K562 (cell line): ENCODE measurements around the gene SUCLG1. TPM values are rescaled to one million over a fixed set of nuclear protein-coding genes. Genes with fewer than 3 reads are reported as not detected.

Experiments used
- ATAC-seq: fragments of 200-7000 bp; cut with Tn5 transposase; 3 replicates; pipeline ENCODE4 v1.9.1; 2020; ENCODE audit warnings: moderate library complexity
- BruUV-seq: library from RNA; stranded (reverse); fragments of 400-500 nt; replicated peaks from 2 replicates; lab custom pipeline; 2021; lab: Mats Ljungman, UMichigan
- CTCF ChIA-PET: fragments of 300-600 bp; formaldehyde crosslinking; extraction: SDS; loops from one replicate; lab custom pipeline; 2021; ENCODE audit warnings: low intra/inter-chr PET ratio; lab: Yijun Ruan, JAX
- POLR2A ChIA-PET: fragments of 300-600, 350-650 bp; sonication (Branson Sonifier 250); formaldehyde crosslinking; extraction: SDS; loops from one replicate; lab custom pipeline; 2021; ENCODE audit warnings: antibody characterized with exemption, inconsistent platforms; lab: Yijun Ruan, JAX
- DNase-seq, 4 experiments: peaks; one replicate each; pipeline versions ENCODE4 v3.0.0 to v3.0.0-alpha.2; 2011 to 2018; ENCODE audit warnings: low spot score in 3 of 4, mixed read lengths in 3 of 4; ENCODE audit errors: extremely low read depth in 1 of 4
- FAIRE-seq: peaks from 2 replicates; lab custom pipeline; 2011; peaks lifted over from hg19 to GRCh38; lab: Jason Lieb, UNC
- H2AFZ ChIP-seq: 2 replicates; pipeline ENCODE4 v1.6.0; 2011; ENCODE audit warnings: low read depth, low read length, control low read depth, inconsistent platforms
- H3K27ac ChIP-seq: fragments of 200-600 bp; 3 replicates; pipeline ENCODE4 v1.8.0; 2011; ENCODE audit warnings: low read depth, mild to moderate bottlenecking, control low read depth, inconsistent platforms, low read length, moderate library complexity, mixed read lengths; ENCODE audit errors: extremely low read depth
- H3K27me3 ChIP-seq, 2 experiments: fragments of 300-600 bp in 1 of 2; 2 replicates in 1 of 2; 3 replicates in 1 of 2; pipeline versions ENCODE4 v1.6.0 to v1.8.0; 2011; ENCODE audit warnings: inconsistent platforms in 2 of 2, low read length in 2 of 2, mild to moderate bottlenecking in 1 of 2, mixed read lengths in 1 of 2, moderate library complexity in 1 of 2; ENCODE audit not compliant: control insufficient read depth in 2 of 2, insufficient read depth in 2 of 2
- H3K36me3 ChIP-seq: fragments of 300-600 bp; 3 replicates; pipeline ENCODE4 v1.8.0; 2011; ENCODE audit warnings: mild to moderate bottlenecking, low read length, inconsistent platforms; ENCODE audit not compliant: control insufficient read depth, insufficient read depth
- H3K4me1 ChIP-seq, 2 experiments: fragments of 200-600 bp in 1 of 2; replicated peaks in 1 of 2; 2 replicates in 1 of 2; 3 replicates in 1 of 2; pipeline versions ENCODE4 v1.5.1 to v1.8.0; 2011; ENCODE audit warnings: inconsistent platforms in 2 of 2, low read length in 2 of 2, mild to moderate bottlenecking in 1 of 2, mixed read lengths in 1 of 2, moderate library complexity in 1 of 2; ENCODE audit not compliant: control insufficient read depth in 2 of 2, insufficient read depth in 2 of 2
- H3K4me2 ChIP-seq: 2 replicates; pipeline ENCODE4 v1.6.1; 2011; ENCODE audit warnings: low read length, control low read depth, inconsistent platforms, mixed read lengths; ENCODE audit not compliant: insufficient read depth
- H3K4me3 ChIP-seq: fragments of 200-600 bp; sonication (generic), shearing (Covaris generic); 2 replicates; pipeline ENCODE4 v1.5.1; 2016; ENCODE audit warnings: control low read depth, inconsistent platforms
- H3K79me2 ChIP-seq: fragments of 200-600 bp; 3 replicates; pipeline ENCODE4 v1.8.0; 2011; ENCODE audit warnings: low read length, inconsistent platforms; ENCODE audit not compliant: control insufficient read depth, insufficient read depth
- H3K9ac ChIP-seq, 2 experiments: 2 replicates each; pipeline versions ENCODE4 v1.6.0 to v1.6.1; 2011; ENCODE audit warnings: low read depth in 2 of 2, low read length in 2 of 2, control low read depth in 1 of 2, inconsistent platforms in 1 of 2, mild to moderate bottlenecking in 1 of 2, mixed read lengths in 1 of 2; ENCODE audit not compliant: insufficient read depth in 1 of 2
- H3K9me1 ChIP-seq: one replicate; pipeline ENCODE4 v1.6.0; 2011; ENCODE audit warnings: inconsistent platforms, mild to moderate bottlenecking, low read length, moderate library complexity; ENCODE audit not compliant: control insufficient read depth, insufficient read depth
- H3K9me3 ChIP-seq: replicated peaks from 2 replicates; pipeline ENCODE4 v1.5.1; 2011; ENCODE audit warnings: low read depth, low read length, inconsistent platforms; ENCODE audit not compliant: control insufficient read depth, insufficient read depth
- H4K20me1 ChIP-seq: replicated peaks from 2 replicates; pipeline ENCODE4 v1.6.1; 2011; ENCODE audit warnings: low read length, inconsistent platforms, mixed read lengths; ENCODE audit not compliant: control insufficient read depth, insufficient read depth
- IFI16 ChIP-seq: fragments of 250-450 bp; sonication (Bioruptor Pico); IDR thresholded peaks from 2 replicates; pipeline ENCODE4 v2.1.2; 2022; ENCODE audit warnings: mild to moderate bottlenecking, inconsistent platforms
- RAD21 ChIP-seq, 2 experiments: fragments of 250-450 bp in 1 of 2; fragments of 450-650 bp in 1 of 2; sonication (Bioruptor Pico) in 1 of 2; formaldehyde crosslinking in 1 of 2; IDR thresholded peaks in 1 of 2; conservative IDR thresholded peaks in 1 of 2; 2 replicates each; pipeline versions ENCODE4 v1.4.0 to v1.8.0; 2020 to 2022; ENCODE audit warnings: mild to moderate bottlenecking in 2 of 2, moderate library complexity in 1 of 2
- REST ChIP-seq, 2 experiments: fragments of 450-650 bp; formaldehyde crosslinking in 1 of 2; IDR thresholded peaks; 2 replicates each; pipeline versions ENCODE4 v1.4.0 to v1.6.1; 2014 to 2020; ENCODE audit warnings: mild to moderate bottlenecking in 2 of 2, borderline replicate concordance in 1 of 2, low read depth in 1 of 2
- ZNF717 ChIP-seq: fragments of 250-450 bp; sonication (Bioruptor Pico); IDR thresholded peaks from 2 replicates; pipeline ENCODE4 v1.5.0; 2021
- WGBS: fragments of 100-300 bp; shearing (Covaris generic); methylation state at CpG from one replicate; pipeline ENCODE4 v1.1.6; 2016; ENCODE audit warnings: low coverage, mixed read lengths; ENCODE audit not compliant: insufficient coverage; ENCODE audit errors: missing lambda C conversion rate; 5-methylcytosine and 5-hydroxymethylcytosine counted together
- in situ Hi-C: fragments of 300-500 bp; cut with MboI; formaldehyde crosslinking; loops from 4 replicates; pipeline ENCODE4 v1.15.0; 2018; ENCODE audit warnings: inconsistent platforms, mixed read lengths
- intact Hi-C: fragments of 100-400 bp; cut with micrococcal nuclease; formaldehyde crosslinking; loops from 2 replicates; pipeline ENCODE4 v1.14.2; 2022
- polyA plus RNA-seq, 8 experiments: library from polyadenylated mRNA; depleted of rRNA in 4 of 8; stranded (reverse) in 5 of 8; unstranded in 3 of 8; fragments of >200 nt; fragmentation: Nextera tagmentation in 2 of 8; fragmentation: Illumina TruSeq in 1 of 8; extraction: Ambion mirVana in 2 of 8; extraction: Trizol in 1 of 8; gene quantifications; 2 replicates each; pipeline versions ENCODE4 v1.2.1 to v1.2.3, GENCODE V29; 2011 to 2014; ENCODE audit warnings: inconsistent platforms in 1 of 8, missing spikeins in 1 of 8
- total RNA-seq, 7 experiments: library from RNA; depleted of rRNA in 6 of 7; stranded (reverse); fragments of >200 nt in 6 of 7; fragmentation: Illumina TruSeq in 2 of 7; extraction: Trizol in 2 of 7; gene quantifications; 2 replicates each; pipeline versions ENCODE4 v1.2.1 to v1.2.3, GENCODE V29; 2011 to 2021; ENCODE audit warnings: low replicate concordance in 1 of 7

SUCLG1 gene
- total and polyA plus RNA-seq, 9 of the 15 experiments (the other 6 are each of a cell fraction or from before 2014, with no cell fraction given) = 90.5 to 325 (median 115) TPM

- H3K9me3 ChIP-seq = no peaks in the 10 kb centered on the region
- H4K20me1 ChIP-seq = no peaks in the 10 kb centered on the region; the same call in 1 of the 2 replicates
- no peak for ATAC-seq
- no peak for DNase-seq
- H2AFZ ChIP-seq = no peak overlapping the region
- no peak overlapping the region for H3K27ac ChIP-seq
- no peak overlapping the region for H3K4me3 ChIP-seq
- POLR2A ChIA-PET = interaction anchor here (0.8 kb wide), 1 partner anchor 8 kb away, joined by 3 read pairs; no protein-coding TSS in a partner anchor
- in situ Hi-C loops = no loop called here
- H3K4me1 ChIP-seq = no peaks in the 10 kb centered on the region
- TF ChIP-seq ZNF717 (CRISPR knock-in tag) = no peak
- TF ChIP-seq RAD21 (CRISPR knock-in tag; conservative IDR thresholded peaks at IDR 0.05 in 1 of 2, IDR thresholded peaks at IDR 0.05 in 1 of 2) = 0 out of 4 replicates have a peak, but pooled peaks of 1 of the 2 experiments have one; percentile 13
- TF ChIP-seq, all 486 proteins: peak for 1
- intact Hi-C loops = loop anchor here (5.0 kb wide), 1 partner anchor 805 kb away; no protein-coding TSS in a partner anchor
- Histone ChIP-seq H3K27me3 (0 out of 5 replicates have a peak, but pooled peaks cover 0 to 3% of the 10 kb centered on the region in 2 experiments), H3K4me2 (no peak overlapping the region), H3K9me1 (no peaks in the 10 kb centered on the region), H3K79me2 (no peaks in the 10 kb centered on the region), H3K9ac (no peak overlapping the region), H3K36me3 (no peaks in the 10 kb centered on the region)
- CTCF ChIA-PET = interaction anchor here (0.7 kb wide), 1 partner anchor 433 kb away, joined by 3 read pairs; no protein-coding TSS in a partner anchor
- WGBS = 0% methylated on average over 1 of the region's 1 CpG
- FAIRE-seq = no peak
- no TSS peak for BruUV-seq
Measured at GRCh38 chr2:84492571-84492970, 33.5 kb upstream of the SUCLG1 start.

GRCh38 chr2:84491741-84492140 is 32.7 kb upstream of the SUCLG1 start:
- no peak overlapping the region for H3K4me3 ChIP-seq
- no peaks in the 10 kb centered on the region for H3K4me1 ChIP-seq
- H3K9me1 ChIP-seq = no peaks in the 10 kb centered on the region
- in situ Hi-C loops = no loop called here
- no peak overlapping the region for H2AFZ ChIP-seq
- no peaks in the 10 kb centered on the region for H3K36me3 ChIP-seq
- ATAC-seq = no peak
- H3K9ac ChIP-seq = no peak overlapping the region
- H3K4me2 ChIP-seq = no peak overlapping the region
- 0 out of 5 replicates have a peak, but pooled peaks cover 0 to 3% of the 10 kb centered on the region in 2 experiments for H3K27me3 ChIP-seq
- no peaks in the 10 kb centered on the region for H3K79me2 ChIP-seq
- no peaks in the 10 kb centered on the region for H3K9me3 ChIP-seq
- no peaks in the 10 kb centered on the region for H4K20me1 ChIP-seq
- ChIA-PET CTCF (no interaction called here), POLR2A (interaction anchor here (0.8 to 1.2 kb wide), 2 partner anchors 9 to 12 kb away, joined by 3 to 4 read pairs; no protein-coding TSS in a partner anchor)
- no peak overlapping the region for H3K27ac ChIP-seq
- no peak for DNase-seq
- FAIRE-seq = no peak
- no TSS peak for BruUV-seq
- intact Hi-C loops = loop anchor here (5.0 kb wide), 1 partner anchor 806 kb away; no protein-coding TSS in a partner anchor
- 3% methylated on average over 6 of the region's 6 CpGs for WGBS
- TF ChIP-seq REST (IDR thresholded peaks at IDR 0.05; ENCODE audit: borderline replicate concordance) = no peak
- TF ChIP-seq REST (CRISPR knock-in tag; IDR thresholded peaks at IDR 0.05; ENCODE audit: low read depth) = no peak
- TF ChIP-seq IFI16 (CRISPR knock-in tag) = no peak
